HG02943 (cell line): ENCODE measurements around the gene UMODL1.

Experiments used
- ATAC-seq: cut with Tn5 transposase; IDR thresholded peaks from one replicate; pipeline ENCODE4 v1.9.1; 2021; ENCODE audit warnings: mild to moderate bottlenecking, low read depth, moderate library complexity; ENCODE audit not compliant: unreplicated experiment

The UMODL1 gene

DNA sequence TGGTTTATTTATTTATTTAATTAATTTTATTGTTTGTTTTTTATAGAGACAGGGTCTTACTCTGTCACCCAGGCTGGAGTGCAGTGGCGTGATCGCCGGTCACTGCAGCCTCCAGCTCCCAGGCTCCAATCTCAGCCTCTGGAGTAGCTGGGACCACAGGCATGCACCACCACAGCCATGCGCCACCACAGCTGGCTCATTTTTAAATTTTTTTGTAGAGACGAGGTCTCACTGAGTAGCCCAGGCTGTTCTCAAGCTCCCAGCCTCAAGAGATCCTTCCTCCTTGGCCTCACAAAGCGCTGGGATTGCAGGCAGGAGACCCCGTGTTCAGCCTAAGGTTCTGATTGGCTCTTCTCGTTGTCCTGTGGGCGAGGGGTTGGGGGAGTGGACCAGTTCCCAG lies 22.1 kb downstream of the UMODL1 start:
- ATAC-seq: no peak

- ATAC-seq: no peak
These were observed 22.9 kb downstream of the UMODL1 start for GRCh38 chr21:42093991-42094421.

DNA sequence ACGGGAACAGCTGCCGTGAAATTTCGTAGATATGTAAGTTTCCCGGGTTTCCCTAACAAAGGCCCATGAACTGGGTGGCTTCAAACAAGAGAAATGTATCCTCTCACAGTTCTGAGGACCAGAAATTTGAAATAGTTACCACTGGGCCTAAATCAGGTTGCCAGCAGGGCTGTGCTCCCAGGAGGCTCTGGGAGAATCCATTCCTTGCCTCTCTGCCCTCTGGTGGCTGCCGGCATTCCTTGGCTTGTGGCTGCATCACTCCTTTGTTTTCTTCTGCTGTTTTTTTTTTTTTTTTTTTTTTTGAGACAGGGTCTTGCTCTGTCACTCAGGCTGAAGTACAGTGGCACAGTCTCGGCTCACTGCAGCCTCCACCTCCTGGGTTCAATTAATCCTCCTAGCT lies 23.7 kb downstream of the UMODL1 start:
- ATAC-seq: no peak

DNA sequence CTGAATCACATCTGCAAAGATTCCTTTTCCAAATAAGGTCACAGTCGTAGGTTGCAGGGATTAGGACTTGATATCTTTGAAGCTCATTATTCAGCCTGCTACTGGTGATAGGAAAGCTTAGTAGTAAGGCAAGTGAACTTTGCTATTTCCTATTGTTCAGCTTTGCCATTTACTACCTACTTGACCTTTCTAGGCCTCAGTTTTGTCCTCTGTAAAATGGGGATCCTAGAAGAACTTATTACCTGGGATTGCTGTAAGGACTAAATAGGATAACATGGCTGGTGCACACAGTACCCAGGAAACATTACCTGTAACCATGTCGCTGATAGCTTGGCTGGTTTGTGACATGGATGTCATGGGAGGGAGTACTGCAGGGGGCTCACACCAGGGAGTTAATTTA lies 24.5 kb downstream of the UMODL1 start:
- ATAC-seq: no peak

- no peak for ATAC-seq
These were observed 25.4 kb downstream of the UMODL1 start for GRCh38 chr21:42096566-42096965.

DNA sequence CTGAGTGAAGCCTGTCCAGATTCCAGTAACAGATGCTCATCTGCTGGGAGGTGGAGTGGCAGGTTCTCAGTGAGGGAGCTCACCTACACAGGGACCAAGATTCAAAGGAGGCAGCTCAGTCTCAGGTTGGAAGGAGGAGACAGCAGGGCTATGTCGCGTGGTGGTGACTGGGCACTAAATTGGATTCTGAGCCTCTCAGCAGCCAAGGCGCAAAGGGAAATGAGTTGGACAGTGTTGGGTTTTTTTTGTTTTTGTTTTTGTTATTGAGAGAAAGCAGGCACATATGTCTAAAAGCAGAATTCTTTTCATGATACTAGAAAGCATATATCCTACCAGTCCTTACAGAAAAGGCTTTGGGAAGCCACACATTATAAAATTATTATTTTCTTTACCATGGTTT lies 26.2 kb downstream of the UMODL1 start:
- no peak for ATAC-seq

GRCh38 chr21:42097860-42098454 lies 26.8 kb downstream of the UMODL1 start:
- ATAC-seq: no peak

GRCh38 chr21:42098957-42099505 lies 27.9 kb downstream of the UMODL1 start:
- no peak for ATAC-seq

DNA sequence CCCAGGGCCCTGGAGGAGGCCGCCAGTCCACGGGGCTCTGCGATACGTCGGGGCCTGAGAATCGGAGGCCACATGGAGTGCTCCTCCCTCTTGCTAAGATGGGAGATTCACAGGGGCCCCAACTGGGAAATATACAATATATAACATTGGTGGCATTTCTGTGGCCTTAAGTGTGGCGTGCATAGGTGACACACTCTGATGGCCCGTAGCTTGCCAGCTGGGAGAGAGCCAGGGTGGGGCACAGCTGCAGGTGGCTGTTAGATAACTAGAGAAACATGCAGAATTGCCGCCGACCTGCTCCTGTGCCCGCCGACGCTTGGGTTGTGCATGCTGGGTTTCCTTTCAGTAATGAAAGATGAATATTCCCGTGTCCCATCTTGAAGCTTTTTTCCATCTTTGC lies 30.1 kb downstream of the UMODL1 start:
- no peak for ATAC-seq

DNA sequence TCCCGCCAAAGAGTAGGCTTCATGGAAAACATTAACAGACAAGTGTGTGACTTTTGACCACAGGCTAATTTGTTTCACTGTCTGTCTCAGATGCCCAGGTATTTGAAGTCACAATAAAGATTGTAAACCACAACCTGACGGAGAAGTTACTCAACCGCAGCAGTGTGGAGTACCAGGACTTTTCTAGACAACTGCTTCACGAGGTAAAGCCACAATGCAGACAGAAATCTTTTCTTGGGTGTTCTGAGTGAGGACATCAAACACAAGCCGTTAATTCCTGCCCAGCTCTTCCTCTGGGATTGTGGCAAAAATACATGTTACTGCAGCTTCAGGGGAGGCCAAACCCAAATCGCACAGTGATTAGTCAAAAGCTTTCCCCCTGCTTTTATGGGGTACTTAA lies 31.0 kb downstream of the UMODL1 start:
- ATAC-seq: no peak

GRCh38 chr21:42102526-42102925 lies 31.4 kb downstream of the UMODL1 start:
- ATAC-seq: no peak

DNA sequence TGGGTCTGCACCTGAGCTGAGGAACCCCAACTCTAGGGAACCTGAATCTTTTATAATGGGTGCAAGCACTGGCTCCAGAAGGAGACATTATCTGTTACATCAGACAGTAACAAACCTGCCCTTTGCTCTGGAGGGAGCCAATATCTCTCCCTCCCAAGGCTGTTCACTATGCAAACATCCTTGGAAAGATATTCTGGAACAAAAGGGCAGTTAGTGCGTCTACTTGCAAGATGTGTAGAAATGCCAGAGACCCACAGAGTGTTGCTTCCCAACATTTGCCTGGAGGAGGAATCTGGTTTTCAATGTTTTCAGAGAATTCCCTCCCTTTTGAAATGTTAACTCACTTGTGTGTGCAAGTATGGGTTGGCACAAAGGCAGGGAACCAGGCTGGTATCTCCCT lies 31.9 kb downstream of the UMODL1 start:
- ATAC-seq: no peak

DNA sequence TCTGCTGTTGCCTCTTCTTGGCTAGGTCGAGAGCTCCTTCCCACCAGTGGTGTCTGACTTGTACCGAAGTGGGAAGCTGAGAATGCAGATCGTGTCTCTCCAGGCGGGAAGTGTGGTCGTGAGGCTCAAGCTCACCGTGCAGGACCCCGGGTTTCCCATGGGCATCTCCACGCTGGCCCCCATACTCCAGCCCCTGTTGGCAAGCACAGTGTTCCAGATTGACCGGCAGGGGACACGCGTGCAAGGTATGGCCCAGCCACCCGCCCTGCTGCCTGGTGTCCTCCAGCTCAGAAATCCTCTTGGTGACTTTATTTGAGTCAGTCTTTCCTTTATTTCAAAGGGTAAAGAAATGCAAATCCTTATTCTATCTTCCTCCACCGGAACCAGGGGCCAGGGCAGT lies 32.7 kb downstream of the UMODL1 start:
- no peak for ATAC-seq

GRCh38 chr21:42105476-42106315 lies 34.6 kb downstream of the UMODL1 start:
- no peak for ATAC-seq

DNA sequence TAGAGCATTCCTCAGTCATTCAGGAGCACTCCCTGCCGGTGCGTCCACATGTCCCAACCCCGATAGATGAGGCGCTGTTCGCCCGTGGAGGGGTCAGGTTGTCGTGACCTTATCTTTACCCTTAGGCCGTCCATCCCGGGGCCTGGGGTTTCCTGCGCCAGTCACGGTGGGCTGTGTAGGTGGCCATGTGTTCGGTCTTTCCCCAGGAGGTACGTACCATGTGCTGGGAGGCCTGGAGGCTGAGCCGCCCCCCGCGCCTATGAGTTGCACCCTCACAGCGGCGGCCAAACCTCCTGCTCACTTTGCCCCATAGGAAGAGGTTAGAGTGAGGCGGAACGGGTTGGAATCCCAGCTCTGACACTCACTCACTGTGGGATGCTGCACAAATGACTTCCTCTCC lies 35.3 kb downstream of the UMODL1 start:
- ATAC-seq: no peak

- no peak for ATAC-seq
These were observed 36.2 kb downstream of the UMODL1 start for GRCh38 chr21:42107177-42107880.

- peak; percentile 92 for ATAC-seq
These were observed 36.9 kb downstream of the UMODL1 start for GRCh38 chr21:42107881-42108553.

- no peak for ATAC-seq
These were observed 37.6 kb downstream of the UMODL1 start for GRCh38 chr21:42108554-42109340.

DNA sequence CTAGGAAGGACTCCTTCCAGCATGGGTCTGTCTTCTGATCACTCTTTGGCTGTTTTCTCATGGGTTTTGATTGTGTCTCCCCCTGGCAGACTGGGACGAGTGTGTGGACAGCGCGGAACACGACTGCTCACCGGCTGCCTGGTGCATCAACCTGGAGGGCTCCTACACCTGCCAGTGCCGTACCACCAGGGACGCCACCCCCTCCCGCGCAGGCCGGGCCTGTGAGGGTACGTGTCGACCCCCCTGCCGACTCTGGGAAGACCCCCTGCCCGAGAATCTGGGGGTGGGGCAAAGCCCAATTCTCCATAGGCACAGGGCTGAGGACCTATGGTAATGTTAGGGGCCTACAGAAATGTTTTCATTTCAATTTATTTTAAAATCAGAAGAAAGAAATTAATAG lies 38.4 kb downstream of the UMODL1 start:
- no peak for ATAC-seq
